Natural killer cell (primary cell): ENCODE results near the gene DYNC2LI1. TPM values are rescaled to one million over a fixed set of nuclear protein-coding genes. Genes with fewer than 3 reads are reported as not detected.

Source experiments
- ATAC-seq, 3 donors: fragments of 150-1000 bp in 2 of 3; fragments of 200-7000 bp in 1 of 3; cut with Tn5 transposase; 1 replicate in 1 of 3; 2 replicates in 2 of 3; pipeline ENCODE4 v1.10.0; 2021; ENCODE audit warnings: mild to moderate bottlenecking in 2 of 3, moderate library complexity in 2 of 3
- DNase-seq, 2 donors: peaks; one replicate each; pipeline versions ENCODE4 v3.0.0 to v3.0.0-alpha.2; 2013 to 2021; ENCODE audit warnings: mixed read lengths in 1 of 2
- H3K27ac ChIP-seq: one replicate; pipeline ENCODE4 v1.5.1; 2013; ENCODE audit warnings: mild to moderate bottlenecking, low read length
- H3K27me3 ChIP-seq: one replicate; pipeline ENCODE4 v1.6.1; 2013; ENCODE audit warnings: low read length; ENCODE audit not compliant: control insufficient read depth, insufficient read depth
- H3K36me3 ChIP-seq: one replicate; pipeline ENCODE4 v1.6.1; 2013; ENCODE audit warnings: low read length; ENCODE audit not compliant: control insufficient read depth, insufficient read depth
- H3K4me1 ChIP-seq: one replicate; pipeline ENCODE4 v1.6.1; 2013; ENCODE audit warnings: low read length; ENCODE audit not compliant: control insufficient read depth, insufficient read depth
- H3K4me3 ChIP-seq: one replicate; pipeline ENCODE4 v1.5.1; 2013; ENCODE audit warnings: low read length
- H3K9me3 ChIP-seq: one replicate; pipeline ENCODE4 v1.6.1; 2013; ENCODE audit warnings: low read length; ENCODE audit not compliant: control insufficient read depth, insufficient read depth
- H3K27ac Mint-ChIP-seq, 2 donors: one replicate each; pipeline ENCODE4 v1.8.0; 2022; ENCODE audit warnings: mild to moderate bottlenecking in 2 of 2, mixed read lengths in 2 of 2, moderate library complexity in 1 of 2
- H3K27me3 Mint-ChIP-seq, 2 donors: one replicate each; pipeline ENCODE4 v1.8.0; 2022; ENCODE audit warnings: low read depth in 2 of 2, mixed read lengths in 2 of 2
- H3K36me3 Mint-ChIP-seq: one replicate; pipeline ENCODE4 v1.8.0; 2022; ENCODE audit warnings: mixed read lengths
- H3K4me1 Mint-ChIP-seq, 2 donors: one replicate each; pipeline ENCODE4 v1.8.0; 2022; ENCODE audit warnings: mixed read lengths in 2 of 2
- H3K4me3 Mint-ChIP-seq: one replicate; pipeline ENCODE4 v1.8.0; 2022; ENCODE audit warnings: mild to moderate bottlenecking, moderate library complexity, mixed read lengths
- H3K9me3 Mint-ChIP-seq, 2 donors: one replicate each; pipeline ENCODE4 v1.8.0; 2022; ENCODE audit warnings: mixed read lengths in 2 of 2
- CTCF ChIP-seq: fragments of 200-600 bp; IDR thresholded peaks from one replicate; pipeline ENCODE4 v1.8.0; 2022; ENCODE audit warnings: antibody characterized with exemption
- WGBS: methylation state at CpG from one replicate; pipeline ENCODE4 v1.1.7; 2013; ENCODE audit warnings: missing lambda C conversion rate; ENCODE audit not compliant: insufficient coverage; 5-methylcytosine and 5-hydroxymethylcytosine counted together
- intact Hi-C: fragments of 100-400 bp; cut with micrococcal nuclease; formaldehyde crosslinking; loops from one replicate; pipeline ENCODE4 v1.14.2; 2022
- total RNA-seq, 4 donors: library from RNA; stranded (reverse); fragments of 120-200 nt in 1 of 4; gene quantifications; one replicate each; pipeline versions ENCODE4 v1.2.3 to v1.2.4, GENCODE V29; 2013 to 2022

The DYNC2LI1 gene
- total RNA-seq, 3 donors from 2014 or later (not counting 1 experiment from before 2014, with no cell fraction given), result 2.1 to 4.5 (median 3.2) TPM

- Mint-ChIP-seq H3K9me3 (no peaks in the 10 kb centered on the region), H3K4me1 (no peaks in the 10 kb centered on the region), H3K4me3 (no peak overlapping the region), H3K36me3 (no peaks in the 10 kb centered on the region), H3K27ac (no peak overlapping the region), H3K27me3 (peaks cover 5 to 7% of the 10 kb centered on the region in 2 donors)
- Histone ChIP-seq H3K9me3 (no peaks in the 10 kb centered on the region), H3K4me3 (no peak overlapping the region), H3K4me1 (no peaks in the 10 kb centered on the region), H3K27me3 (no peaks in the 10 kb centered on the region), H3K27ac (no peak overlapping the region), H3K36me3 (no peaks in the 10 kb centered on the region)
- WGBS, result 76% methylated on average over 3 of the region's 4 CpGs
- ATAC-seq, result no peak
- DNase-seq, result no peak
- intact Hi-C loops, result no loop called here
- no peak for TF ChIP-seq CTCF
Observed at GRCh38 chr2:43837033-43837432, 63.2 kb downstream of the DYNC2LI1 start.

- Histone ChIP-seq H3K4me3 (no peak overlapping the region), H3K4me1 (no peaks in the 10 kb centered on the region), H3K27me3 (no peaks in the 10 kb centered on the region), H3K9me3 (no peaks in the 10 kb centered on the region), H3K27ac (no peak overlapping the region), H3K36me3 (no peaks in the 10 kb centered on the region)
- H3K9me3 Mint-ChIP-seq, result no peaks in the 10 kb centered on the region
- no peak for TF ChIP-seq CTCF
- H3K27ac Mint-ChIP-seq, result no peak overlapping the region
- H3K4me1 Mint-ChIP-seq, result no peaks in the 10 kb centered on the region
- DNase-seq (no peak), ATAC-seq (no peak)
- peaks cover 5 to 7% of the 10 kb centered on the region in 2 donors for H3K27me3 Mint-ChIP-seq
- H3K36me3 Mint-ChIP-seq, result no peaks in the 10 kb centered on the region
- intact Hi-C loops, result no loop called here
- no peak overlapping the region for H3K4me3 Mint-ChIP-seq
- WGBS, result 94% methylated on average over 21 of the region's 21 CpGs
Observed at GRCh38 chr2:43837831-43838559, 64.2 kb downstream of the DYNC2LI1 start.

- no peaks in the 10 kb centered on the region for H3K4me1 Mint-ChIP-seq
- no peaks in the 10 kb centered on the region for H3K27me3 ChIP-seq
- no peaks in the 10 kb centered on the region for H3K9me3 ChIP-seq
- H3K4me3 ChIP-seq, result no peak within 1 kb of the TSS
- H3K36me3 ChIP-seq, result no peaks in the 10 kb centered on the region
- ATAC-seq (no peak), DNase-seq (no peak)
- no peak for TF ChIP-seq CTCF
- no peak within 1 kb of the TSS for H3K4me3 Mint-ChIP-seq
- no peaks in the 10 kb centered on the region for H3K9me3 Mint-ChIP-seq
- intact Hi-C loops, result no loop called here
- H3K4me1 ChIP-seq, result no peaks in the 10 kb centered on the region
- no peaks in the 10 kb centered on the region for H3K36me3 Mint-ChIP-seq
- no peak within 1 kb of the TSS for H3K27ac ChIP-seq
- H3K27ac Mint-ChIP-seq, result no peak within 1 kb of the TSS
- H3K27me3 Mint-ChIP-seq, result peaks cover 5 to 7% of the 10 kb centered on the region in 2 donors
- 90% methylated on average over 20 of the region's 20 CpGs for WGBS
Observed at GRCh38 chr2:43838560-43839267, 64.9 kb downstream of the DYNC2LI1 start, which contains the start of the genes ABCG5 and ABCG8. Gene ABCG5, minus strand, starts transcription at chr2:43838839. Its CDS starts 160 bp downstream, at chr2:43838679. Gene ABCG8, plus strand, starts transcription at chr2:43838971. Its CDS starts 83 bp downstream, at chr2:43839054.
